ENCODE data around the gene SPIB.

Gene SPIB

DNA sequence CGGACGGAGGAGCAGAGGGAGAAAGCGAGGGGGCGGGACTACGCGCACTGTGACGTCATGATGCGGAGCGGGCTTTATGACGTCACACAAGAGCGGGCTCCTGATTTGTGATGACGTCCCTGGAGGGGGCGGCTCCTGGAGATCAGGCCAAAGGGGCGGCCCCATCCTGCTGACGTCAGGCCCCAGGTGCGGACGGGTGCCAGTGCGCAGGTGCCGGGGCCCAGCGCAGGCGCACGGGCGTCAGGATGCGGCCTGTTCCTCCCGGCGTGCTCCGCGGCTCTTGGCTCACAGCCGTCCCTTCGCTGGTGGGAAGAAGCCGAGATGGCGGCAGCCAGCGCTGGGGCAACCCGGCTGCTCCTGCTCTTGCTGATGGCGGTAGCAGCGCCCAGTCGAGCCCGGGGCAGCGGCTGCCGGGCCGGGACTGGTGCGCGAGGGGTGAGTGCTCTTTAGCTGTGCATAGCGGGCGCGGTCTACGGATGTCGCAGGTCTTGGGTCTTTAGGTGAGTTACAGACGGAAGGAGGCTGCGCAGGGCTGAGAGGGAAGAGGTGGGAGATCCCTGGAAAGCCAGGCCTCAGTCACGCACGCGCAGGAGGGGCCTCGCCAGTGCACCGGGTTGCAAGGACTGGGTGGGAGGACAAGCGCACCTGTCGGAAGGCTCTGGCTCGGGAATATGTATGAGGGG is 57.6 kb downstream of the SPIB start, which contains the start of the genes EMC10 and GARIN5A:
EMC10 (plus strand) TSS at position 284 of the 683 bp plus-strand sequence; CDS start at position 322, 38 bp downstream.
GARIN5A (minus strand) TSS at position 625 of the 683 bp plus-strand sequence; CDS start at position 165, 460 bp downstream.
- peak; percentile 98 for DNase-seq

DNA sequence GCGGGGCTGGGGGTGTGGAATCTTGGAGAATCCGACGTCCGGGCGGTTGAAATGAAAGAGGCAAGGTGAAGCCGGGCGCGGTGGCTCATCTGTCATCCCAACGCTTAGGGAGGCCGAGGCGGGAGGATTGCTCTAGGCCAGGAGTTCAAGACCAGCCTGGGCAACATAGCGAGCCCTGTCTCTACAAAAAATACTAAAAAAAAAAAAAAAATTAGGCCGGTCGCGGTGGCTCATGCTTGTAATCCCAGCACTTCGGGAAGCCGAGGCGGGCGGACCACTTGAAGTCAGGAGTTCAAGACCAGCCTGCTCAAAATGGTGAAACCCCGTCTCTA is 58.1 kb downstream of the SPIB start:
- no peak for DNase-seq

GRCh38 chr19:50477751-50478515 is 59.2 kb downstream of the SPIB start:
- DNase-seq, result no peak

- peak; percentile 22 for DNase-seq
These were observed 60.4 kb downstream of the SPIB start for GRCh38 chr19:50478901-50479715.

GRCh38 chr19:50479761-50480251 is 61.1 kb downstream of the SPIB start:
- DNase-seq, result no peak

DNA sequence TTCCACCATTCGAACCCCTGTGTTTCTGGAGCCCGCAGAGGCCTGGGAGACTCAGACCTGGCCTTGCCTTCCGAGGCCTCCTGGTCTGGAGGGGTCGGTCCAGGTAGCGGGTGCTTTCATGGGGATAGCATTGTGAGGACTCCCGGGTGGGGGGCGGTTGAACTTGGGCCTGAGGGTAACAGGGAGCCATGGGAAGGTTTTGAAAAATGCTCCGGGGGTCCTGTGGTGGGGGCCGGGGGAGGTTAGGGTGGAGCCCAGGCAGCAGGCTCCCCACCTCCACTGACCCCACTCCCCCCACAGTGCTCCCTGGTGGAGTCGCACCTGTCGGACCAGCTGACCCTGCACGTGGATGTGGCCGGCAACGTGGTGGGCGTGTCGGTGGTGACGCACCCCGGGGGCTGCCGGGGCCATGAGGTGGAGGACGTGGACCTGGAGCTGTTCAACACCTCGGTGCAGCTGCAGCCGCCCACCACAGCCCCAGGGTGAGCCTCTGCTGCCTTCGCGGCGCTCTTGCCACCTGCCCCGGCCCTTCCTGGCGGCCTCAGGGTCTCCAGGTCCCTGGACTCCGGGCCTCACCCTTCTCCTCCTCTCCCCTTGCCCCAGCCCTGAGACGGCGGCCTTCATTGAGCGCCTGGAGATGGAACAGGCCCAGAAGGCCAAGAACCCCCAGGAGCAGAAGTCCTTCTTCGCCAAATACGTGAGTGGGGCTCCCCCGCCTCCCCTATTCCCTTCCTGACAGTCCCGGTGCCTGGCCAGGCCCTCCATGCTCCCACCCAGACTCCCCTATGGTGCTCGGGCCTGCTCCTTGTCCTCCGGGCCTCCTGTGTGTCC is 61.8 kb downstream of the SPIB start:
- DNase-seq, result no peak

Measured in NCI-H69 (cell line).